Right lobe of liver (tissue), 6 donors: ENCODE measurements around the gene HAVCR2. TPM values are rescaled to one million over a fixed set of nuclear protein-coding genes. Genes with fewer than 3 reads are reported as not detected.
A peak's percentile ranks its signal among the peaks of the same experiment; 100 is the strongest.

ENCODE experiments used
- ATAC-seq, 4 donors: fragments of 200-7000 bp; cut with Tn5 transposase; one replicate each; pipeline ENCODE4 v1.9.1; 2020; ENCODE audit warnings: mild to moderate bottlenecking in 4 of 4, moderate library complexity in 4 of 4
- DNase-seq, 3 donors: peaks; one replicate each; pipeline ENCODE4 v3.0.0-alpha.2; 2020
- H3K27ac ChIP-seq, 3 donors: fragments of 200-600 bp; one replicate each; pipeline ENCODE4 v1.8.0; 2022
- H3K27me3 ChIP-seq, 2 donors: fragments of 200-600 bp; one replicate each; pipeline ENCODE4 v1.8.0; 2022
- H3K36me3 ChIP-seq, 4 donors: fragments of 200-600 bp; sonication (generic) in 1 of 4; one replicate each; pipeline versions ENCODE4 v1.5.1 to v1.8.0; 2017 to 2022; ENCODE audit warnings: control low read depth in 1 of 4
- H3K4me1 ChIP-seq, 4 donors: fragments of 200-600 bp; sonication (generic) in 1 of 4; one replicate each; pipeline versions ENCODE4 v1.5.1 to v1.8.0; 2017 to 2022; ENCODE audit warnings: control low read depth in 1 of 4
- H3K4me3 ChIP-seq, 3 donors: fragments of 200-600 bp; one replicate each; pipeline ENCODE4 v1.8.0; 2022
- H3K9me3 ChIP-seq, 4 donors: fragments of 200-600 bp; sonication (generic) in 1 of 4; one replicate each; pipeline versions ENCODE4 v1.5.1 to v1.8.0; 2017 to 2022; ENCODE audit warnings: control low read depth in 1 of 4
- CTCF ChIP-seq, 4 donors: fragments of 200-600 bp in 3 of 4; fragments of 450-650 bp in 1 of 4; IDR thresholded peaks; one replicate each; pipeline versions ENCODE4 v1.5.1 to v1.8.0; 2016 to 2022; ENCODE audit warnings: antibody characterized with exemption in 4 of 4, mild to moderate bottlenecking in 2 of 4
- POLR2A ChIP-seq: fragments of 450-650 bp; IDR thresholded peaks from one replicate; pipeline ENCODE4 v1.6.1; 2017; ENCODE audit warnings: antibody characterized with exemption, mild to moderate bottlenecking
- WGBS: methylation state at CpG from one replicate; pipeline ENCODE4 v1.1.6; 2018; ENCODE audit warnings: low coverage, low lambda C conversion rate; ENCODE audit not compliant: insufficient coverage; ENCODE audit errors: missing lambda C conversion rate; 5-methylcytosine and 5-hydroxymethylcytosine counted together
- intact Hi-C, 2 donors: fragments of 100-400 bp; cut with DNase I; formaldehyde crosslinking; loops; one replicate each; pipeline versions ENCODE4 v1.11.2 to v1.14.1; 2022
- total RNA-seq, 6 experiments: library from RNA; depleted of rRNA in 2 of 6; stranded (reverse); fragments of >200 nt in 2 of 6; fragmentation: NEBNext Ultra II Directional in 3 of 6; extraction: Animal tissue kit (Norgen Biotek cat#: 25700) in 3 of 6; gene quantifications; one replicate each; pipeline versions ENCODE4 v1.1.0 to v1.2.4, GENCODE V29; 2016 to 2023
- donor health status: DM: no; HTN: yes; CAD: no.
- donor health status: DM: no; HTN: no; CAD: no.
- donor health status: DM: no; HTN: no; CAD: no.
- donor health status: DM: no; HTN: yes; CAD: no.
- donor health status: DM: no; HTN: yes; CAD: no.

HAVCR2 gene
- total RNA-seq, 6 experiments from 2014 or later, result 2.6 to 9.4 (median 3.3) TPM

- Histone ChIP-seq H3K4me3 (no peak overlapping the region), H3K9me3 (no peaks in the 10 kb centered on the region), H3K27me3 (no peaks in the 10 kb centered on the region), H3K36me3 (no peaks in the 10 kb centered on the region), H3K27ac (peak overlapping the region in 1 of 3 donors; percentile 38), H3K4me1 (no peaks in the 10 kb centered on the region)
- 63% methylated on average over 12 of the region's 14 CpGs for WGBS
- intact Hi-C loops, result no loop called here
- DNase-seq (peak in 1 of 3 donors; percentile 33), ATAC-seq (peak; percentile 30 to 54 (median 48))
- TF ChIP-seq CTCF (IDR thresholded peaks at IDR 0.05) (no peak), POLR2A (peak; percentile 16)
These were observed 2.0 kb downstream of the HAVCR2 start for GRCh38 chr5:157106630-157107461.

- 68% methylated on average over 2 of the region's 2 CpGs for WGBS
- Histone ChIP-seq H3K9me3 (no peaks in the 10 kb centered on the region), H3K4me1 (no peaks in the 10 kb centered on the region), H3K36me3 (no peaks in the 10 kb centered on the region), H3K4me3 (no peak overlapping the region), H3K27me3 (no peaks in the 10 kb centered on the region), H3K27ac (no peak overlapping the region)
- DNase-seq (peak in 1 of 3 donors; percentile 23), ATAC-seq (peak in 1 of 4 donors; percentile 92)
- no peak for TF ChIP-seq POLR2A
- TF ChIP-seq CTCF (IDR thresholded peaks at IDR 0.05), result no peak
- intact Hi-C loops, result no loop called here
These were observed 8.6 kb downstream of the HAVCR2 start for GRCh38 chr5:157100140-157100679.

GRCh38 chr5:157088342-157088990, 20.4 kb downstream of the HAVCR2 start:
- no peak for TF ChIP-seq CTCF (IDR thresholded peaks at IDR 0.05)
- TF ChIP-seq POLR2A, result no peak
- Histone ChIP-seq H3K4me3 (no peak overlapping the region), H3K4me1 (no peaks in the 10 kb centered on the region), H3K36me3 (no peaks in the 10 kb centered on the region), H3K9me3 (no peaks in the 10 kb centered on the region), H3K27me3 (no peaks in the 10 kb centered on the region), H3K27ac (no peak overlapping the region)
- 61% methylated on average over 3 of the region's 3 CpGs for WGBS
- intact Hi-C loops, result no loop called here
- no peak for DNase-seq
- ATAC-seq, result no peak

GRCh38 chr5:157086751-157087359, 22.0 kb downstream of the HAVCR2 start:
- H3K9me3 ChIP-seq, result no peaks in the 10 kb centered on the region
- H3K4me1 ChIP-seq, result no peaks in the 10 kb centered on the region
- H3K36me3 ChIP-seq, result no peaks in the 10 kb centered on the region
- no peak overlapping the region for H3K27ac ChIP-seq
- ATAC-seq (no peak), DNase-seq (no peak)
- 71% methylated on average over 8 of the region's 8 CpGs for WGBS
- H3K4me3 ChIP-seq, result no peak overlapping the region
- H3K27me3 ChIP-seq, result no peaks in the 10 kb centered on the region
- intact Hi-C loops, result no loop called here
- TF ChIP-seq CTCF (IDR thresholded peaks at IDR 0.05), result no peak
- TF ChIP-seq POLR2A, result no peak
